K562 (cell line): ENCODE data around the gene SZT2. TPM values are rescaled to one million over a fixed set of nuclear protein-coding genes. Genes with fewer than 3 reads are reported as not detected.

Experiments used
- CBX3 ChIP-seq, 2 experiments: IDR thresholded peaks; 1 replicate in 1 of 2; 2 replicates in 1 of 2; pipeline ENCODE4 v1.6.1; 2012; ENCODE audit warnings: inconsistent platforms in 2 of 2, low read length in 2 of 2, borderline replicate concordance in 1 of 2, control low read depth in 1 of 2
- HDAC8 ChIP-seq: fragments of 450-650 bp; IDR thresholded peaks from 2 replicates; pipeline ENCODE4 v1.6.1; 2016; ENCODE audit warnings: mild to moderate bottlenecking, missing genetic modification characterization, moderate library complexity, missing compliant biosample characterization
- PATZ1 ChIP-seq: fragments of 250-450 bp; sonication (Bioruptor Pico); IDR thresholded peaks from 2 replicates; pipeline ENCODE4 v1.5.0; 2020; ENCODE audit warnings: mild to moderate bottlenecking, borderline replicate concordance
- POLR2A ChIP-seq: fragments of 450-650 bp; conservative IDR thresholded peaks from 2 replicates; pipeline ENCODE4 v1.6.1; 2016
- POLR2AphosphoS5 ChIP-seq: IDR thresholded peaks from 2 replicates; pipeline ENCODE4 v1.6.1; 2011; ENCODE audit warnings: mild to moderate bottlenecking, low read depth, low read length, moderate library complexity; ENCODE audit not compliant: control insufficient read depth, insufficient read depth
- SAFB2 ChIP-seq: fragments of 200-400 bp; formaldehyde crosslinking; IDR thresholded peaks from 2 replicates; pipeline ENCODE4 v1.6.1; 2018; ENCODE audit warnings: borderline replicate concordance, low read length, low read depth, moderate library complexity; ENCODE audit not compliant: severe bottlenecking
- SMAD3 ChIP-seq: fragments of 450-650 bp; formaldehyde crosslinking; conservative IDR thresholded peaks from 2 replicates; pipeline ENCODE4 v1.4.0; 2020; ENCODE audit warnings: mild to moderate bottlenecking
- TAF7 ChIP-seq: fragments of 450-650 bp; IDR thresholded peaks from 2 replicates; pipeline ENCODE4 v1.6.1; 2016; ENCODE audit warnings: missing genetic modification characterization, missing compliant biosample characterization
- U2AF2 ChIP-seq: fragments of 200-400 bp; formaldehyde crosslinking; optimal IDR thresholded peaks from 2 replicates; pipeline ENCODE3; 2017; ENCODE audit warnings: low read depth, mild to moderate bottlenecking, low read length
- ZNF134 ChIP-seq: fragments of 250-450 bp; sonication (Bioruptor Pico); conservative IDR thresholded peaks from 2 replicates; pipeline ENCODE4 v1.4.0; 2020
- ZNF318 ChIP-seq, 2 experiments: fragments of 450-650 bp; IDR thresholded peaks; 2 replicates each; pipeline ENCODE4 v1.6.1; 2016; ENCODE audit warnings: mild to moderate bottlenecking in 2 of 2, borderline replicate concordance in 1 of 2, low read depth in 1 of 2, moderate library complexity in 1 of 2
- ZNF592 ChIP-seq: fragments of 450-650 bp; IDR thresholded peaks from 2 replicates; pipeline ENCODE4 v1.6.1; 2017; ENCODE audit warnings: antibody characterized with exemption, mild to moderate bottlenecking
- ZNF707 ChIP-seq: fragments of 250-450 bp; sonication (Bioruptor Pico); conservative IDR thresholded peaks from 2 replicates; pipeline ENCODE4 v1.8.0; 2022; ENCODE audit warnings: inconsistent platforms, mild to moderate bottlenecking, moderate library complexity
- ZSCAN29 ChIP-seq: fragments of 450-650 bp; IDR thresholded peaks from 2 replicates; pipeline ENCODE4 v1.6.1; 2017
- polyA plus RNA-seq, 8 experiments: library from polyadenylated mRNA; depleted of rRNA in 4 of 8; stranded (reverse) in 5 of 8; unstranded in 3 of 8; fragments of >200 nt; fragmentation: Nextera tagmentation in 2 of 8; fragmentation: Illumina TruSeq in 1 of 8; extraction: Ambion mirVana in 2 of 8; extraction: Trizol in 1 of 8; gene quantifications; 2 replicates each; pipeline versions ENCODE4 v1.2.1 to v1.2.3, GENCODE V29; 2011 to 2014; ENCODE audit warnings: inconsistent platforms in 1 of 8, missing spikeins in 1 of 8
- total RNA-seq, 7 experiments: library from RNA; depleted of rRNA in 6 of 7; stranded (reverse); fragments of >200 nt in 6 of 7; fragmentation: Illumina TruSeq in 2 of 7; extraction: Trizol in 2 of 7; gene quantifications; 2 replicates each; pipeline versions ENCODE4 v1.2.1 to v1.2.3, GENCODE V29; 2011 to 2021; ENCODE audit warnings: low replicate concordance in 1 of 7

SZT2 gene
- total and polyA plus RNA-seq, 9 of the 15 experiments (the other 6 are each of a cell fraction or from before 2014, with no cell fraction given) = 0.88 to 31.0 (median 12.8) TPM

GRCh38 chr1:43345120-43345519 lies 44.6 kb upstream of the SZT2 start (continued):
- TF ChIP-seq PATZ1 (CRISPR knock-in tag) (no peak), POLR2A (no peak), SAFB2 (no peak), TAF7 (tag) (no peak), ZNF707 (CRISPR knock-in tag) (no peak), ZNF318 (IDR thresholded peaks at IDR 0.05; ENCODE audit: borderline replicate concordance in 1 of 2, low read depth in 1 of 2) (no peak), SMAD3 (CRISPR knock-in tag) (no peak), POLR2AphosphoS5 (peak; percentile 55; the same call in 1 of the 2 replicates), U2AF2 (no peak), CBX3 (IDR thresholded peaks at IDR 0.05; ENCODE audit: borderline replicate concordance in 1 of 2, low read length in 2 of 2) (peak in 1 of 2 experiments; percentile 13; a peak in 1 of 3 replicates), ZSCAN29 (no peak), ZNF134 (CRISPR knock-in tag) (no peak), HDAC8 (no peak), ZNF592 (no peak)
